Stimulated activated effector memory CD8-positive, alpha-beta T cell treated with anti-CD3 and anti-CD28 coated beads, Interleukin-12 subunit alpha, Interleukin-12 subunit beta, amount 100 ng/mL, for 72 hours (primary cell): ENCODE measurements around the gene NCOA5.

Source experiments
- ATAC-seq: fragments of 150-1000 bp; cut with Tn5 transposase; 2 replicates; pipeline ENCODE4 v1.10.0; 2021
- DNase-seq, 2 donors: peaks; one replicate each; pipeline ENCODE4 v3.0.0; 2021 to 2022; ENCODE audit warnings: low spot score in 2 of 2
- H3K27ac Mint-ChIP-seq: one replicate; pipeline ENCODE4 v1.8.0; 2022; ENCODE audit warnings: mild to moderate bottlenecking, mixed read lengths
- H3K36me3 Mint-ChIP-seq: one replicate; pipeline ENCODE4 v1.8.0; 2022; ENCODE audit warnings: mild to moderate bottlenecking, mixed read lengths
- H3K4me1 Mint-ChIP-seq: one replicate; pipeline ENCODE4 v1.8.0; 2022; ENCODE audit warnings: mixed read lengths
- H3K4me3 Mint-ChIP-seq: one replicate; pipeline ENCODE4 v1.8.0; 2022; ENCODE audit warnings: mild to moderate bottlenecking, mixed read lengths
- H3K9me3 Mint-ChIP-seq: one replicate; pipeline ENCODE4 v1.8.0; 2022; ENCODE audit warnings: mixed read lengths

Gene NCOA5

GRCh38 chr20:46013829-46014516, 75.8 kb downstream of the NCOA5 start:
- H3K9me3 Mint-ChIP-seq: peaks cover 4% of the 10 kb centered on the region
- H3K36me3 Mint-ChIP-seq: peaks cover 17% of the 10 kb centered on the region
- DNase-seq: peak; percentile 62 to 82
- peak overlapping the region; percentile 49 for H3K4me3 Mint-ChIP-seq
- ATAC-seq: peak; percentile 88
- H3K27ac Mint-ChIP-seq: no peak overlapping the region
- H3K4me1 Mint-ChIP-seq: peaks cover 54% of the 10 kb centered on the region

DNA sequence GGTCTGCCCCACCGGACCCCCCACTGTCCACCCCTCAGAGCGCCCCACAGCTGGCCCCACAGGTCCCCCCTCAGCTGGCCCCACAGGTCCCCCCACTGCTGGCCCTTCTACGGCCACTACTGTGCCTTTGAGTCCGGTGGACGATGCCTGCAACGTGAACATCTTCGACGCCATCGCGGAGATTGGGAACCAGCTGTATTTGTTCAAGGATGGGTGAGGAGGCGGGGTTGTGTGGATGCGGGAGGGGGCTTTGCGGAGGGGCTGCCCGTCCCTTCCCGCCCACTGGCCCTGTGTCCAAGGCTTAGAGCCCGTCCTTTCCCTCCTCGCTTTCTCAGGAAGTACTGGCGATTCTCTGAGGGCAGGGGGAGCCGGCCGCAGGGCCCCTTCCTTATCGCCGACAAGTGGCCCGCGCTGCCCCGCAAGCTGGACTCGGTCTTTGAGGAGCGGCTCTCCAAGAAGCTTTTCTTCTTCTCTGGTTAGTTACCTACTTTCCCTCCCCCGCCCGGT, 76.4 kb downstream of the NCOA5 start:
- Mint-ChIP-seq H3K27ac (no peak overlapping the region), H3K36me3 (peaks cover 20% of the 10 kb centered on the region), H3K4me1 (peaks cover 60% of the 10 kb centered on the region), H3K4me3 (peak overlapping the region; percentile 49), H3K9me3 (peaks cover 4% of the 10 kb centered on the region)
- ATAC-seq (no peak), DNase-seq (no peak)

GRCh38 chr20:46012921-46013320, 76.8 kb downstream of the NCOA5 start:
- no peak for ATAC-seq
- DNase-seq: no peak
- Mint-ChIP-seq H3K9me3 (peaks cover 4% of the 10 kb centered on the region), H3K36me3 (peaks cover 20% of the 10 kb centered on the region), H3K4me1 (peaks cover 64% of the 10 kb centered on the region), H3K27ac (no peak overlapping the region), H3K4me3 (peak overlapping the region; percentile 49)

DNA sequence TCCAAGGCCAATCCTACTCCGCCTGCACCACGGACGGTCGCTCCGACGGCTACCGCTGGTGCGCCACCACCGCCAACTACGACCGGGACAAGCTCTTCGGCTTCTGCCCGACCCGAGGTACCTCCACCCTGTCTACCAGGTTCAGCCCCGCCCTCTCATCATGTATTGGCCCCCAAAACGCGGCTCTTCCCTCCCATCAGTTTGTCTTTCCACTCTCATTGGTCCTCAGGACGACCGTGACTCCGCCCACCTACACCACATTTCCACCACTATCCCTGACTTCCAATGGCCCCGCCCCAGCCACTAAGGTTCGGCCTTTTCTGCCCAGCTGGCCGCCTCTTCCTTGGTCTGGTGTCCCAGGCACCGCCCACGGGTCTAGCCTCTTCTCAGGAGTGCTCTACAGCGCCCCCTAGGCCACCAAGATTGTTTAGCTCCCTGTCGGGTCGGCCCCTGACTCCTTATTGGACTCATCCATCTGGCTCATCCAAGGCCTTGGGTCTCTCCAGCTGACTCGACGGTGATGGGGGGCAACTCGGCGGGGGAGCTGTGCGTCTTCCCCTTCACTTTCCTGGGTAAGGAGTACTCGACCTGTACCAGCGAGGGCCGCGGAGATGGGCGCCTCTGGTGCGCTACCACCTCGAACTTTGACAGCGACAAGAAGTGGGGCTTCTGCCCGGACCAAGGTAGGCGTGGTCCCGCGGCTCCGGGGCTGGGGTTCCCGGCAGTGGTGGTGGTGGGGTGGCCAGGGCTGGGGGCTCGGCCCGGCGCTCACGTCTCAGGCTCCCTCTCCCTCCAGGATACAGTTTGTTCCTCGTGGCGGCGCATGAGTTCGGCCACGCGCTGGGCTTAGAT, 77.9 kb downstream of the NCOA5 start:
- peak; percentile 33 to 72 for DNase-seq
- peaks cover 20% of the 10 kb centered on the region for H3K36me3 Mint-ChIP-seq
- H3K9me3 Mint-ChIP-seq: peaks cover 4% of the 10 kb centered on the region
- peaks cover 73% of the 10 kb centered on the region for H3K4me1 Mint-ChIP-seq
- peak overlapping the region; percentile 63 for H3K27ac Mint-ChIP-seq
- no peak for ATAC-seq
- H3K4me3 Mint-ChIP-seq: peak overlapping the region; percentile 72
